IPS-20b (cell line): ENCODE measurements around the gene UGT2B15.
"Not testable (repeated sequence)": the region's sequence is repeated elsewhere in the genome, so short reads cannot be mapped to it uniquely, and the experiment has no call there.

Experiments used
- H3K27ac ChIP-seq: one replicate; pipeline ENCODE4 v1.5.1; 2013; ENCODE audit warnings: low read length
- H3K27me3 ChIP-seq: 2 replicates; pipeline ENCODE4 v1.6.1; 2013; ENCODE audit warnings: mild to moderate bottlenecking, low read length, inconsistent platforms; ENCODE audit not compliant: insufficient read depth
- H3K36me3 ChIP-seq: 2 replicates; pipeline ENCODE4 v1.6.1; 2013; ENCODE audit warnings: low read depth, mild to moderate bottlenecking, inconsistent platforms, low read length, moderate library complexity; ENCODE audit not compliant: insufficient read depth
- H3K4me1 ChIP-seq: 2 replicates; pipeline ENCODE4 v1.6.1; 2013; ENCODE audit warnings: mild to moderate bottlenecking, control low read depth, inconsistent platforms, low read length, moderate library complexity; ENCODE audit not compliant: insufficient read depth
- H3K4me3 ChIP-seq: 2 replicates; pipeline ENCODE4 v1.5.1; 2013; ENCODE audit warnings: mild to moderate bottlenecking, low read length, inconsistent platforms
- H3K9ac ChIP-seq: 2 replicates; pipeline ENCODE4 v1.6.1; 2013; ENCODE audit warnings: low read depth, mild to moderate bottlenecking, inconsistent platforms, low read length, moderate library complexity
- H3K9me3 ChIP-seq: 2 replicates; pipeline ENCODE4 v1.6.1; 2013; ENCODE audit warnings: mild to moderate bottlenecking, low read depth, low read length, inconsistent platforms; ENCODE audit not compliant: insufficient read depth

Gene UGT2B15

GRCh38 chr4:68654946-68655721 lies 15.3 kb downstream of the UGT2B15 start:
- Histone ChIP-seq H3K9me3 (no peaks in the 10 kb centered on the region; the same call in 1 of the 2 replicates), H3K9ac (no peak overlapping the region), H3K27ac (no peak overlapping the region), H3K36me3 (no peaks in the 10 kb centered on the region), H3K27me3 (no peaks in the 10 kb centered on the region), H3K4me3 (no peak overlapping the region), H3K4me1 (peaks cover 5% of the 10 kb centered on the region; the same call in 1 of the 2 replicates)

GRCh38 chr4:68651932-68652331 lies 18.5 kb downstream of the UGT2B15 start:
- Histone ChIP-seq H3K4me1 (peaks cover 5% of the 10 kb centered on the region; the same call in 1 of the 2 replicates), H3K4me3 (no peak overlapping the region), H3K27me3 (no peaks in the 10 kb centered on the region), H3K9ac (no peak overlapping the region), H3K9me3 (no peaks in the 10 kb centered on the region), H3K36me3 (no peaks in the 10 kb centered on the region), H3K27ac (no peak overlapping the region)

- Histone ChIP-seq H3K4me3 (no peak overlapping the region), H3K27ac (no peak overlapping the region), H3K4me1 (no peaks in the 10 kb centered on the region), H3K36me3 (no peaks in the 10 kb centered on the region), H3K27me3 (no peaks in the 10 kb centered on the region), H3K9me3 (no peaks in the 10 kb centered on the region), H3K9ac (no peak overlapping the region)
These were observed 40.1 kb downstream of the UGT2B15 start for GRCh38 chr4:68630371-68630770.

GRCh38 chr4:68622731-68623130 lies 47.7 kb downstream of the UGT2B15 start:
- H3K36me3 ChIP-seq, H3K4me1 ChIP-seq, H3K9me3 ChIP-seq, H3K9ac ChIP-seq, H3K27ac ChIP-seq, H3K27me3 ChIP-seq, H3K4me3 ChIP-seq: not testable (repeated sequence)

- no peak overlapping the region for H3K27ac ChIP-seq
- H3K4me3 ChIP-seq = no peak overlapping the region
- H3K9me3 ChIP-seq = no peaks in the 10 kb centered on the region
- H3K36me3 ChIP-seq = no peaks in the 10 kb centered on the region
- no peaks in the 10 kb centered on the region for H3K4me1 ChIP-seq
- H3K9ac ChIP-seq = no peak overlapping the region
- no peaks in the 10 kb centered on the region for H3K27me3 ChIP-seq
These were observed 53.3 kb downstream of the UGT2B15 start for GRCh38 chr4:68617003-68617698.

GRCh38 chr4:68615699-68616422 lies 54.6 kb downstream of the UGT2B15 start:
- no peak overlapping the region for H3K9ac ChIP-seq
- no peak overlapping the region for H3K4me3 ChIP-seq
- H3K27me3 ChIP-seq = no peaks in the 10 kb centered on the region
- H3K27ac ChIP-seq = no peak overlapping the region
- no peaks in the 10 kb centered on the region for H3K9me3 ChIP-seq
- no peaks in the 10 kb centered on the region for H3K36me3 ChIP-seq
- H3K4me1 ChIP-seq = no peaks in the 10 kb centered on the region

- H3K4me1 ChIP-seq = no peaks in the 10 kb centered on the region
- no peak overlapping the region for H3K4me3 ChIP-seq
- no peak overlapping the region for H3K9ac ChIP-seq
- H3K27me3 ChIP-seq = no peaks in the 10 kb centered on the region
- no peak overlapping the region for H3K27ac ChIP-seq
- H3K9me3 ChIP-seq = no peaks in the 10 kb centered on the region
- H3K36me3 ChIP-seq = no peaks in the 10 kb centered on the region
These were observed 56.7 kb downstream of the UGT2B15 start for GRCh38 chr4:68613752-68614151.

GRCh38 chr4:68606240-68606639 lies 64.2 kb downstream of the UGT2B15 start:
- Histone ChIP-seq H3K9me3 (0 out of 2 replicates have a peak, but pooled peaks cover 7% of the 10 kb centered on the region), H3K9ac (no peak overlapping the region), H3K27ac (no peak overlapping the region), H3K4me3 (no peak overlapping the region), H3K27me3 (no peaks in the 10 kb centered on the region), H3K36me3 (no peaks in the 10 kb centered on the region), H3K4me1 (no peaks in the 10 kb centered on the region)

GRCh38 chr4:68599150-68599549 lies 71.3 kb downstream of the UGT2B15 start:
- no peaks in the 10 kb centered on the region for H3K4me1 ChIP-seq
- H3K9ac ChIP-seq = no peak overlapping the region
- 0 out of 2 replicates have a peak, but pooled peaks cover 4% of the 10 kb centered on the region for H3K9me3 ChIP-seq
- H3K4me3 ChIP-seq = no peak overlapping the region
- H3K27me3 ChIP-seq = no peaks in the 10 kb centered on the region
- no peak overlapping the region for H3K27ac ChIP-seq
- no peaks in the 10 kb centered on the region for H3K36me3 ChIP-seq

- no peak overlapping the region for H3K4me3 ChIP-seq
- H3K36me3 ChIP-seq = no peaks in the 10 kb centered on the region
- H3K4me1 ChIP-seq = no peaks in the 10 kb centered on the region
- no peak overlapping the region for H3K9ac ChIP-seq
- H3K9me3 ChIP-seq = no peaks in the 10 kb centered on the region
- no peak overlapping the region for H3K27ac ChIP-seq
- H3K27me3 ChIP-seq = no peaks in the 10 kb centered on the region
These were observed 73.0 kb downstream of the UGT2B15 start for GRCh38 chr4:68597482-68597881.
